MCF 10A (cell line): ENCODE data around the gene CAGE1. TPM values are rescaled to one million over a fixed set of nuclear protein-coding genes. Genes with fewer than 3 reads are reported as not detected.

Source experiments
- BruUV-seq: library from RNA; stranded (reverse); fragments of 400-500 nt; replicated peaks from 2 replicates; lab custom pipeline; 2021; lab: Mats Ljungman, UMichigan
- CTCF ChIA-PET: fragments of 300-600 bp; sonication (Branson Sonifier 250); formaldehyde crosslinking; extraction: SDS; loops from one replicate; lab custom pipeline; 2021; ENCODE audit warnings: antibody characterized with exemption, inconsistent platforms; lab: Yijun Ruan, JAX
- POLR2A ChIA-PET: fragments of 300-600, 350-650 bp; sonication (Branson Sonifier 250); formaldehyde crosslinking; extraction: SDS; loops from one replicate; lab custom pipeline; 2020; ENCODE audit warnings: antibody characterized with exemption, inconsistent platforms; lab: Yijun Ruan, JAX
- DNase-seq: peaks from one replicate; pipeline ENCODE4 v3.0.0-alpha.2; 2018; ENCODE audit not compliant: unreplicated experiment
- H3K27ac Mint-ChIP-seq: one replicate; pipeline ENCODE4 v1.8.0; 2022; ENCODE audit warnings: mild to moderate bottlenecking, low read depth, mixed read lengths; ENCODE audit not compliant: unreplicated experiment
- H3K27me3 Mint-ChIP-seq: one replicate; pipeline ENCODE4 v1.8.0; 2022; ENCODE audit warnings: mixed read lengths; ENCODE audit not compliant: insufficient read depth, unreplicated experiment
- H3K36me3 Mint-ChIP-seq: one replicate; pipeline ENCODE4 v1.8.0; 2022; ENCODE audit warnings: mild to moderate bottlenecking, moderate library complexity, mixed read lengths; ENCODE audit not compliant: insufficient read depth, unreplicated experiment
- H3K4me1 Mint-ChIP-seq: one replicate; pipeline ENCODE4 v1.8.0; 2022; ENCODE audit warnings: mixed read lengths; ENCODE audit not compliant: insufficient read depth, unreplicated experiment
- H3K4me3 Mint-ChIP-seq: one replicate; pipeline ENCODE4 v1.8.0; 2022; ENCODE audit warnings: mild to moderate bottlenecking, moderate library complexity, mixed read lengths; ENCODE audit not compliant: unreplicated experiment
- H3K9me3 Mint-ChIP-seq: one replicate; pipeline ENCODE4 v1.8.0; 2022; ENCODE audit warnings: mixed read lengths; ENCODE audit not compliant: unreplicated experiment
- CTCF ChIP-seq: fragments of 200-600 bp; IDR thresholded peaks from one replicate; pipeline ENCODE4 v1.8.0; 2022; ENCODE audit warnings: antibody characterized with exemption, mild to moderate bottlenecking; ENCODE audit not compliant: unreplicated experiment
- intact Hi-C: fragments of 100-400 bp; cut with micrococcal nuclease; formaldehyde crosslinking; loops from 2 replicates; pipeline ENCODE4 v1.14.1; 2022
- total RNA-seq: library from RNA; stranded (reverse); gene quantifications from 2 replicates; pipeline ENCODE4 v1.2.3, GENCODE V29; 2022

Gene CAGE1
- total RNA-seq, 1 experiment from 2014 or later, result 0.33 TPM

DNA sequence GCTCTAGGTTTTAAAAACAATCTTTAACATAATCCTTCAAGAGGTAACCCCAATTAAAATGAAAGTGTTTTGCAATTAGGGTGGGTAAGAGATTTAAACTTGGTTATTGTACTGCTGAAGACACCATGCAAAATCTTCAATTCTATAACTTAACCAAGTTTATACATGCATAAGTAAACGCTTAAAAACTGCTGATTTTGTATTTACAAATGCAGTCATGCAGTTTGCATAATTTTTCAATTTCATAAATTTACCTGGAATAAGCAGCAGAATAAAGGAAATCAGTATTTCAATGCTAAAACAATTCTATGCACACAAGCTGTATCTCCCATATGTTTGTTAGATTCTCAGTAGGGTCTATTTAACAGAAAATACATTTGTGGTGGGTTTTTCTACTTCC lies 99.5 kb downstream of the CAGE1 start:
- no peak for TF ChIP-seq CTCF
- no peaks in the 10 kb centered on the region for H3K4me1 Mint-ChIP-seq
- POLR2A ChIA-PET, result interaction anchor here (0.9 to 2.1 kb wide), 2 partner anchors 19 to 99 kb away, joined by 3 to 7 read pairs; partner anchors contain the start of genes CAGE1 and RIOK1

GRCh38 chr6:7285416-7285815 lies 104.1 kb downstream of the CAGE1 start:
- no peak overlapping the region for H3K27ac Mint-ChIP-seq
- intact Hi-C loops, result no loop called here

More for the DNA sequence above, 99.5 kb downstream of the CAGE1 start:
- Mint-ChIP-seq H3K36me3 (peaks cover 92% of the 10 kb centered on the region), H3K9me3 (no peaks in the 10 kb centered on the region), H3K27me3 (no peaks in the 10 kb centered on the region), H3K4me3 (no peak overlapping the region), H3K27ac (no peak overlapping the region)
- CTCF ChIA-PET, result interaction anchor here (0.6 to 1.4 kb wide), 2 partner anchors 15 to 330 kb away, joined by 3 to 5 read pairs; no protein-coding TSS in a partner anchor
- no peak for DNase-seq
- intact Hi-C loops, result no loop called here
- no TSS peak for BruUV-seq

DNA sequence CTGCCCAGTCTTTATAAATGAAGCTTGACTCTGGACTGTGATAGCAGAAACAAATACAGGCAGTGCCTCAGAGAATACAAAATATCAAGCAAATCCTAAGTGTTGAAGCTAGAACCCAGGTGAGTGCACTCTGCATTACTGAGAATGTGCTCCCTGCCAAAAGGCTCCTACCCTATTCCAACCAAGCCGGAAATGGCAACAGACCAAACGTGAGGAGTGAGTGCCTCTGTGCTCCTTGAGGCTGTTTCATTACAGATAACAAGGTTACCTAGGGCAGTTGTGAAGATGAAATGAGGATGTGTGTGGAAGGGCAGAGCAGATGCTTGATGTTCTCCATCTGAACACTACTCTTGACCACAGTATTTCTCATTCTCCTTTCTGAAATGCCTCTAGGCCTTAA lies 105.9 kb downstream of the CAGE1 start:
- Mint-ChIP-seq H3K9me3 (no peaks in the 10 kb centered on the region), H3K4me1 (peaks cover 9% of the 10 kb centered on the region), H3K27ac (no peak overlapping the region), H3K4me3 (no peak overlapping the region), H3K36me3 (peaks cover 44% of the 10 kb centered on the region), H3K27me3 (no peaks in the 10 kb centered on the region)
- ChIA-PET CTCF (interaction anchor here (0.6 to 1.1 kb wide), 4 partner anchors 8 to 124 kb away, joined by 3 to 4 read pairs (median 3); no protein-coding TSS in a partner anchor), POLR2A (no interaction called here)
- TF ChIP-seq CTCF, result no peak
- intact Hi-C loops, result no loop called here
- no TSS peak for BruUV-seq
- DNase-seq, result no peak

More at GRCh38 chr6:7285416-7285815, 104.1 kb downstream of the CAGE1 start:
- BruUV-seq, result no TSS peak
- CTCF ChIA-PET, result interaction anchor here (2.0 kb wide), 1 partner anchor 10 kb away, joined by 21 read pairs; no protein-coding TSS in a partner anchor
- H3K4me3 Mint-ChIP-seq, result no peak overlapping the region
- no peaks in the 10 kb centered on the region for H3K27me3 Mint-ChIP-seq
- no peak for DNase-seq
- H3K9me3 Mint-ChIP-seq, result no peaks in the 10 kb centered on the region
- H3K36me3 Mint-ChIP-seq, result peaks cover 61% of the 10 kb centered on the region
- no peak for TF ChIP-seq CTCF
- peaks cover 6% of the 10 kb centered on the region for H3K4me1 Mint-ChIP-seq
- POLR2A ChIA-PET, result interaction anchor here (0.9 to 1.2 kb wide), 4 partner anchors 10 to 18 kb away, joined by 3 to 6 read pairs (median 4); no protein-coding TSS in a partner anchor

DNA sequence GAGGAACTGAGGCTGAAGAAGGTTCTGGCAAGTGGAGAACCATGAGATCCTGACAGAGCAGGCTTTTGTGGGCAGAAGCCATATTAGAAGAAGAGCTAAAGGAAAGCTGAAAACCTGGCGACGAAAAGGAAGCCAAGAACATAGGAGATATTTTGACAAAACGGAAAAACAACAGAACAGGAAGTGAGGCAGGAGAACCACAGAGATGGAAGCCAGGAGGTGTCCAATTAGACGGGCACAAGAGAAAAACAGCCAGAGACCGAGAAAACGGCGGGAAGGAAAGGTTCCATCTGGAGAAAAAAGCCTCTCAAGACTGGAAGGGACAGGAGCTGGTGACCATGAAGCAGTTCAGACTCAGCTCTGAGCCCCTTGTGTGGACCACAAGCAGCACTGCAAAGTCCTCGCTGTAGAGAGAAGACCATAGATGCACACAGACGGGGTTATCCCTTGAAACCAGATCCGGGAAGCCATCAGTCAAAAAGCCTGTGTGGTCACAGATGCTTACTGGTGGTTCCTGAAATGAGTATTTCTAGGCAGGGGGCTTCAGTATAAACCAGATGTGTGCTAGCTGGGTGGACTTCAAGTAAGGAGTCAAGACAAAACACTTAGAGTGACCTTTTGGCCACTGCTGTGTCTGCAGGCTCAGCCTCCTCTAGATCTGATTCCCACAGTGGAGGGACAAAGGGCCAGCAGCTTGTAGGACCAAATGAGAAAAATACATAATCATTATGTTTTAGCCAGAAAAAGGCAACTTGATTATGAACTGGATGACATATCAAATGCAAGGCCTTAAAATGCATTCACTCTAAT lies 107.2 kb downstream of the CAGE1 start:
- H3K4me3 Mint-ChIP-seq, result no peak overlapping the region
- peaks cover 30% of the 10 kb centered on the region for H3K36me3 Mint-ChIP-seq
- ChIA-PET POLR2A (interaction anchor here (1.0 kb wide), 1 partner anchor 325 kb away, joined by 3 read pairs; no protein-coding TSS in a partner anchor), CTCF (no interaction called here)
- intact Hi-C loops, result no loop called here
- H3K27ac Mint-ChIP-seq, result no peak overlapping the region
- no peak for DNase-seq
- no peaks in the 10 kb centered on the region for H3K27me3 Mint-ChIP-seq
- peaks cover 13% of the 10 kb centered on the region for H3K4me1 Mint-ChIP-seq
- BruUV-seq, result no TSS peak
- TF ChIP-seq CTCF, result no peak
- H3K9me3 Mint-ChIP-seq, result no peaks in the 10 kb centered on the region
